BE2C (cell line): ENCODE results near the gene SLC7A6.

ENCODE experiments used
- DNase-seq: peaks from one replicate; pipeline ENCODE4 v3.0.0-alpha.2; 2020
- H3K27me3 ChIP-seq: fragments of 250-450 bp; sonication (Bioruptor Pico); 2 replicates; pipeline ENCODE4 v1.5.1; 2020; ENCODE audit warnings: mild to moderate bottlenecking
- H3K36me3 ChIP-seq: fragments of 250-450 bp; sonication (Bioruptor Pico); 2 replicates; pipeline ENCODE4 v1.5.1; 2020; ENCODE audit warnings: mild to moderate bottlenecking
- H3K4me1 ChIP-seq: fragments of 250-450 bp; sonication (Bioruptor Pico); 2 replicates; pipeline ENCODE4 v1.5.1; 2020
- H3K4me3 ChIP-seq: 2 replicates; pipeline ENCODE4 v1.5.1; 2011; ENCODE audit warnings: low read depth, low read length
- H3K9me3 ChIP-seq: fragments of 250-450 bp; sonication (Bioruptor Pico); 2 replicates; pipeline ENCODE4 v1.5.1; 2020
- TF ChIP-seq, protein P1 (sequence below): IDR thresholded peaks from 2 replicates; pipeline ENCODE4 v1.5.1; 2012; ENCODE audit warnings: mild to moderate bottlenecking, low read depth, low read length

SLC7A6 gene

DNA sequence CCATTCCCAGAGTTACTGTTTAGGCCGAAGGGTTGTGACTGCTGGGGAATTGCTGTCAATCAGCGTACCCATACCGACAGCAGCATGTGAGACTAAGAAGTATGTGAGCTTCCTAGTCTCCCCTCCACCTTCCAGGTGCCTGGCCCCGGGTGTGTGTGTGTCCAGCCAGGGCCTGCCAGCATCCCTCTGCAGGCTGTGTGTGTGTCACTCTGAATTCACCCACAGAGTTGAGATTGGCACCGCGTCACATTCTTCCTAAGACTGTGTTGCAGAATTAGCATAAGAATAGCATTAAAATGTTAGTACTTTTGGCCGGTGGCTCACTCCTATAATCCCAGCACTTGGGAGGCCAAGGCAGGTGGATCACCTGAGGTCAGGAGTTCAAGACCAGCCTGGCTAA is 78.3 kb downstream of the SLC7A6 start:
- Histone ChIP-seq H3K36me3 (peaks cover 74% of the 10 kb centered on the region), H3K4me1 (no peaks in the 10 kb centered on the region), H3K9me3 (no peaks in the 10 kb centered on the region), H3K27me3 (no peaks in the 10 kb centered on the region), H3K4me3 (no peak overlapping the region)
- TF ChIP-seq, protein P1, sequence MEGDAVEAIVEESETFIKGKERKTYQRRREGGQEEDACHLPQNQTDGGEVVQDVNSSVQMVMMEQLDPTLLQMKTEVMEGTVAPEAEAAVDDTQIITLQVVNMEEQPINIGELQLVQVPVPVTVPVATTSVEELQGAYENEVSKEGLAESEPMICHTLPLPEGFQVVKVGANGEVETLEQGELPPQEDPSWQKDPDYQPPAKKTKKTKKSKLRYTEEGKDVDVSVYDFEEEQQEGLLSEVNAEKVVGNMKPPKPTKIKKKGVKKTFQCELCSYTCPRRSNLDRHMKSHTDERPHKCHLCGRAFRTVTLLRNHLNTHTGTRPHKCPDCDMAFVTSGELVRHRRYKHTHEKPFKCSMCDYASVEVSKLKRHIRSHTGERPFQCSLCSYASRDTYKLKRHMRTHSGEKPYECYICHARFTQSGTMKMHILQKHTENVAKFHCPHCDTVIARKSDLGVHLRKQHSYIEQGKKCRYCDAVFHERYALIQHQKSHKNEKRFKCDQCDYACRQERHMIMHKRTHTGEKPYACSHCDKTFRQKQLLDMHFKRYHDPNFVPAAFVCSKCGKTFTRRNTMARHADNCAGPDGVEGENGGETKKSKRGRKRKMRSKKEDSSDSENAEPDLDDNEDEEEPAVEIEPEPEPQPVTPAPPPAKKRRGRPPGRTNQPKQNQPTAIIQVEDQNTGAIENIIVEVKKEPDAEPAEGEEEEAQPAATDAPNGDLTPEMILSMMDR, result no peak
- DNase-seq, result no peak

DNA sequence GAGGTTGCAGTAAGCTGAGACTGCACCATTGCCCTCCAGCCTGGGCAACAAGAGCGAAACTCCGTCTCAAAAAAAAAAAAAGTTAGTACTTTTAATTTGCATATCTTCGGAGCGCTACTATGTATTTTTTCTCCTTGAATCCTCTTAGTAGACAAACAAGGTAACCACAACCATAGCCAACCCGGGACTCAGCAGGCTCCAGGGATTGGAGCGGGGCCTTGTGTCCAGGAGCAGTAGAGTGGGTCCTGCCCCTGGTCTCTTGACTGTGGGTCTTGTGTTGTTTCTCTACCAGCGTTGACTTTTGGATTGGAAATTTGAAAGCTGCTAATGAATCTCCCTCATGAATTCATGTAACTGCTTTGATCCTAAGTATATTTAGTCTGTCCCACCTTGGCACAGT is 78.8 kb downstream of the SLC7A6 start:
- Histone ChIP-seq H3K4me1 (no peaks in the 10 kb centered on the region), H3K27me3 (no peaks in the 10 kb centered on the region), H3K4me3 (no peak overlapping the region), H3K36me3 (peaks cover 75% of the 10 kb centered on the region), H3K9me3 (no peaks in the 10 kb centered on the region)
- TF ChIP-seq, protein P1, result no peak
- no peak for DNase-seq

DNA sequence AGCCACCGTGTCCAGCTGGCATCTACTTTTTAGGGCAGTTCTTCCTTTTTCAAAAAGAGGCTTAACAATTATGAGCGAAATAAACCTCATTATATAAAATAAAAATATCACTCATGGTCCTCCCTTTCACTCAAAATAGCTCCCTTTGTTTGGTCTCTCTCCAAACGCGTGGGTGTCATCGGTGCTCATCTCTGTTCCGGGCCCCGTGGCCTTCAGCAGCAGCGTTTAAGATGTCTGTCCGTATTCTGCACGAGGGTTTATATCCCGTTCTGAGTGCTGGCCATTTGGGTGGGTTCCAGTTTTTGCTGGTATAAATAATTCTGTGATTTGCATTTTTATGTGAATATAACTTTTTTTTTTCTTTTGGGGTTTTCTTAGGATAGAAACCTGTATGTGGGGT is 79.9 kb downstream of the SLC7A6 start:
- TF ChIP-seq, protein P1, result no peak
- Histone ChIP-seq H3K27me3 (no peaks in the 10 kb centered on the region), H3K36me3 (peaks cover 70% of the 10 kb centered on the region), H3K4me1 (no peaks in the 10 kb centered on the region), H3K4me3 (no peak overlapping the region), H3K9me3 (no peaks in the 10 kb centered on the region)
- no peak for DNase-seq

DNA sequence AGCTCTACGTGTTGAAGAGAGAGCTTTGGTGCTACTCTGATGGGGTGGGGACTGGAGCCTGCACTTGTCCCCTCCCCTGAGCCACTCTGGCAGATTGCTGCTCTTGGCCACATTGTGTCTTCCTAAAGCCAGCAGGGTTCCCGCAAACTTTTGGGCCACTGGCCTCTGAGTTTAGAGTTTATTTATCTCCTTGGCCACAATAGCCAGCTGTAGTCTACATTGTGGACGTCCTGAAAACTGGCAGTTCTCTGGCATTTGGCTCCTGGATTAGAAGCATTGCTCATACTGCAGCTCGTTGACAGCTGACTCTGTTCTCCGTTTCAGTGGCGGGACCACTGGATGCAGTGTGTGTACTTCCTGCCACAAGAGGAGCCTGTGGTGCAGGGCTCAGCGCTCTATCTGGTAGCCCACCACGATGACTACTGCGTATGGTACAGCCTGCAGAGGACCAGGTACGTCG is 81.1 kb downstream of the SLC7A6 start:
- TF ChIP-seq, protein P1, result no peak

DNA sequence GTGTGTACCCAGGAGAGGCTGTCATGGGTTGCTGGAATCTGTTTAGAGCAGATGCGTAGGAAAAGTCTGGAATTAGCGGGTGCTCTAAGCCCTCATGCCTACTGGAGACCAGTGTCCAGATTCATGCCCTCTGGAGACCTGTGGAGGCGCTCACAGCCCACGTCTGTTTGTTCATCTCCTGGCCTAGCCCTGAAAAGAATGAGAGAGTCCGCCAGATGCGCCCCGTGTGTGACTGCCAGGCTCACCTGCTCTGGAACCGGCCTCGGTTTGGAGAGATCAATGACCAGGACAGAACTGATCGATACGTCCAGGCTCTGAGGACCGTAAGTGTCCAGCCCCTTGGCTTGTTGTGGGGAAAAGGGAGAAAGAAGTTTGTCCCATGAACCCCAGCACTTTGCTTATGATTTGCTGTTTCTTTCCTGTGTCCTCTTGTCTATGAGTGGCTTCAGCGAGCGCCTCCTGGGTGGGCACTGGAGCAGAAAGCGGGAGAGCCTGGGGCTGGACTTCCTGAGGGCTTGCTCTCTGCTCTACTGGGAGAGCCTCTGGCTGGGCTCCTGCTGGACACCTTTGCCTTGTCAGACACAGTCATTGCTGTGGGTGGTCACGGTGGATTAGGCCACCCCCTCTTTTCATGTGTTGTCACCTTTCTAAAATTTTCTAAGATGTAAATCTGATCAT is 81.8 kb downstream of the SLC7A6 start:
- Histone ChIP-seq H3K4me1 (no peaks in the 10 kb centered on the region), H3K27me3 (no peaks in the 10 kb centered on the region)

More for the DNA sequence above, 81.1 kb downstream of the SLC7A6 start:
- Histone ChIP-seq H3K4me3 (no peak overlapping the region), H3K9me3 (no peaks in the 10 kb centered on the region), H3K4me1 (no peaks in the 10 kb centered on the region), H3K36me3 (peaks cover 66% of the 10 kb centered on the region), H3K27me3 (no peaks in the 10 kb centered on the region)
- no peak for DNase-seq

More for the DNA sequence above, 81.8 kb downstream of the SLC7A6 start:
- TF ChIP-seq, protein P1, result no peak
- H3K9me3 ChIP-seq, result no peaks in the 10 kb centered on the region
- peaks cover 70% of the 10 kb centered on the region for H3K36me3 ChIP-seq
- H3K4me3 ChIP-seq, result no peak overlapping the region
- no peak for DNase-seq
